Measurements from ENCODE around the gene CDH12.

CDH12 gene

GRCh38 chr5:21919414-21920022, 933.6 kb downstream of the CDH12 start:
- peak; percentile 5 for DNase-seq

GRCh38 chr5:21918451-21918850, 934.7 kb downstream of the CDH12 start:
- no peak for DNase-seq

GRCh38 chr5:21910731-21911130, 942.4 kb downstream of the CDH12 start:
- DNase-seq = no peak

- DNase-seq = no peak
Observed at GRCh38 chr5:21895766-21896350, 957.3 kb downstream of the CDH12 start.

GRCh38 chr5:21893161-21893560, 960.0 kb downstream of the CDH12 start:
- no peak for DNase-seq

GRCh38 chr5:21889581-21889980, 963.6 kb downstream of the CDH12 start:
- DNase-seq = no peak

GRCh38 chr5:21882074-21882745, 970.9 kb downstream of the CDH12 start:
- no peak for DNase-seq

- DNase-seq = no peak
Observed at GRCh38 chr5:21880164-21880563, 973.0 kb downstream of the CDH12 start.

GRCh38 chr5:21862986-21863385, 990.2 kb downstream of the CDH12 start:
- no peak for DNase-seq

- no peak for DNase-seq
Observed at GRCh38 chr5:21858441-21858840, 994.7 kb downstream of the CDH12 start.

GRCh38 chr5:21856987-21857386, 996.2 kb downstream of the CDH12 start:
- no peak for DNase-seq

GRCh38 chr5:21847300-21847699, 1005.8 kb downstream of the CDH12 start:
- DNase-seq = no peak

- no peak for DNase-seq
Observed at GRCh38 chr5:21844960-21845359, 1008.2 kb downstream of the CDH12 start.

GRCh38 chr5:21834863-21835262, 1018.3 kb downstream of the CDH12 start:
- DNase-seq = no peak

- DNase-seq = no peak
Observed at GRCh38 chr5:21831145-21831787, 1021.9 kb downstream of the CDH12 start.

GRCh38 chr5:21826884-21827283, 1026.3 kb downstream of the CDH12 start:
- no peak for DNase-seq

- DNase-seq = no peak
Observed at GRCh38 chr5:21823588-21823987, 1029.6 kb downstream of the CDH12 start.

- DNase-seq = no peak
Observed at GRCh38 chr5:21823076-21823574, 1030.0 kb downstream of the CDH12 start.

- no peak for DNase-seq
Observed at GRCh38 chr5:21820527-21820926, 1032.6 kb downstream of the CDH12 start.

- DNase-seq = no peak
Observed at GRCh38 chr5:21818370-21818720, 1034.8 kb downstream of the CDH12 start.

GRCh38 chr5:21817668-21818369, 1035.3 kb downstream of the CDH12 start:
- no peak for DNase-seq

GRCh38 chr5:21810737-21811316, 1042.3 kb downstream of the CDH12 start:
- DNase-seq = no peak

- DNase-seq = no peak
Observed at GRCh38 chr5:21809611-21810010, 1043.5 kb downstream of the CDH12 start.

Measured in amniotic stem cell (primary cell).